ENCODE results near the gene FGD5. TPM values are rescaled to one million over a fixed set of nuclear protein-coding genes. Genes with fewer than 3 reads are reported as not detected.

FGD5 gene
- total RNA-seq, 6 donors from 2014 or later, result 26.8 to 90.4 (median 57.2) TPM

DNA sequence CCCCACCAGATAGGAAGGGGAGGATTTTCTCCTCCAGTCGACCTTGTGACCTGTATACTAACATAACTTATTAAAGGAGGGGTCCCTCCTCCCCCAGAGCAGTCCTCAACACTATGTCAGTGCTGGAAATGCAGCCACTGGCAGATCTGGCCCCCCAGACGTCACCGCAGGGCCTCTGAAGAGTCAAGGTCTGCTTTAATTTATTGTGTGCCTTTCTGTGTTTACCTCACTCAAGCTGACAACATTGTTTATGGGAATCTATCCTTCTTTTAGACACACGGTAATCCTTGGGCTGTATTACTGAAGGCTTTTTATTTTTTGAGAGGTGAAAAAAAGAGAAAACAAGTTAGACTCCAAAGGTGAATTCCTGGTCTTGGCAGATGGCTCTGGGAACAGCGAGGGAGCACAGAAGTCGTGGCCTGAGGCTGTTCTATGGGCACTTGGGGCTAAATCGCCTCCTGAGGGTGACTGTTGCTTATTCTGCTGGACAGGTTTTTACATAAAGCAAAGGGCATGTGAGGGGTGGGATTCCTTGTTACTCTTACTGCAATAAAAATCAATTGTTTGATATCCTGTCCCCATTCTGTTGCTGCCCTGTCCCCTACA lies 115.2 kb downstream of the FGD5 start:
- TF ChIP-seq POLR2AphosphoS5 (IDR thresholded peaks at IDR 0.05), result no peak

GRCh38 chr3:14935592-14936345 lies 117.0 kb downstream of the FGD5 start:
- ATAC-seq (ENCODE audit: low FRiP score in 2 of 2) (no peak), DNase-seq (no peak)
- TF ChIP-seq CTCF (IDR thresholded peaks at IDR 0.05) (no peak), EP300 (IDR thresholded peaks at IDR 0.05) (no peak), POLR2AphosphoS5 (IDR thresholded peaks at IDR 0.05) (no peak), POLR2A (IDR thresholded peaks at IDR 0.05) (no peak)
- Histone ChIP-seq H3K36me3 (peaks cover 0 to 49% (median 6%) of the 10 kb centered on the region in 4 donors), H3K4me3 (no peak overlapping the region), H3K4me1 (no peaks in the 10 kb centered on the region), H3K27ac (no peak overlapping the region), H3K27me3 (no peaks in the 10 kb centered on the region), H3K9me3 (no peaks in the 10 kb centered on the region)
- WGBS, 2 donors, result 93 to 95% methylated on average over 6 of the region's 6 CpGs

More for the DNA sequence above, 115.2 kb downstream of the FGD5 start:
- Histone ChIP-seq H3K9me3 (no peaks in the 10 kb centered on the region), H3K4me1 (no peaks in the 10 kb centered on the region), H3K27ac (no peak overlapping the region), H3K4me3 (no peak overlapping the region), H3K36me3 (peaks cover 0 to 54% (median 6%) of the 10 kb centered on the region in 4 donors), H3K27me3 (no peaks in the 10 kb centered on the region)
- WGBS, 2 donors, result 73 to 84% methylated on average over 7 of the region's 7 CpGs
- no peak for ATAC-seq (ENCODE audit: low FRiP score in 2 of 2)
- no peak for DNase-seq

DNA sequence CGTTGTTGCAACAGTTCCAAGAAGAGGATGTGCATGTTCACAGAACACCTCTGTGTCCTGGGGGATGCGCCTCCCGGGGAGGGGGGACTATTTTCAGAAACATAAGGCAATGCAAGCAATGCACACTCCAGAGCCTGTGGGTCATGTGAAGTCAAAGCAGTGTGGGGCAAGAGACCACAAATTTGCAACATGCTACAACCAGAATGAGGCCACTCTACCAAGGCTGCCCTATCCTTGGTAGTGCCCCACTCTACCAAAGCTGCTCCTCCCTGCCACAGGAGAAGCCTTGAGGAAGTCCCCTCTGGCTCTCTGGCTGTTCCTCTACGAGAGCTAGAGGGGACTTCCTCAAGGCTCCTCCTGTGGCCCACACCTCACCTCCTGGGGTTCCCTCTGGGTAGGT lies 120.2 kb downstream of the FGD5 start:
- Histone ChIP-seq H3K9me3 (no peaks in the 10 kb centered on the region), H3K4me1 (peaks cover 0 to 6% (median 1%) of the 10 kb centered on the region in 4 donors), H3K4me3 (no peak overlapping the region), H3K36me3 (peaks cover 0 to 35% (median 3%) of the 10 kb centered on the region in 4 donors), H3K27me3 (no peaks in the 10 kb centered on the region), H3K27ac (no peak overlapping the region)
- ATAC-seq (ENCODE audit: low FRiP score in 2 of 2) (peak in 1 of 2 donors; percentile 43), DNase-seq (no peak)
- TF ChIP-seq CTCF (IDR thresholded peaks at IDR 0.05) (no peak), POLR2AphosphoS5 (IDR thresholded peaks at IDR 0.05) (no peak), EP300 (IDR thresholded peaks at IDR 0.05) (no peak), POLR2A (IDR thresholded peaks at IDR 0.05) (no peak)
- WGBS, 2 donors, result 67 to 80% methylated on average over 4 of the region's 4 CpGs

DNA sequence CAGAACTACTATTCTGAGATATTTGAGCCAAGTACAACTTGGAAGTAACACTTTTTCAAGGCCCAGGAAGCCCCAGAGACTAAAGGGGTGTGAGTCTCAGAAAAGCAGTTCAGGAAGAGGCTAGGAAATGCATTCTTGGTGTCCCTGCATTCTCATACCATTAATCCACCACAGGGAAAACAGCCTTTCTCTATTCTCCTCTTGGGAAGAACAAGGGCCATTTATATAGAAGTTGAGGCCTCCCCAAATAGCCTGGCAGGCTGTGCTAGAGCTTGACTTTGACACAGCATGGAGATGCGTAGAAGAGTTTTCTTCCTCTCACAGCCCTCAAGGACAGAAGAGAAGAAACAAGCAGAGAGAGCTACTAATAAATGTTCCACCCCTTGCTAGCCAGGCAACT lies 123.1 kb downstream of the FGD5 start:
- H3K36me3 ChIP-seq, result peaks cover 7 to 34% (median 11%) of the 10 kb centered on the region in 4 donors
- no peak overlapping the region for H3K27ac ChIP-seq
- H3K4me1 ChIP-seq, result peaks cover 12 to 25% (median 17%) of the 10 kb centered on the region in 4 donors
- H3K4me3 ChIP-seq, result no peak overlapping the region
- WGBS, 2 donors, result 94 to 95% methylated on average over 1 of the region's 1 CpG
- ATAC-seq (ENCODE audit: low FRiP score in 2 of 2), result no peak
- no peaks in the 10 kb centered on the region for H3K27me3 ChIP-seq
- no peak for DNase-seq
- H3K9me3 ChIP-seq, result no peaks in the 10 kb centered on the region
- TF ChIP-seq CTCF (IDR thresholded peaks at IDR 0.05) (no peak), POLR2AphosphoS5 (IDR thresholded peaks at IDR 0.05) (no peak)

GRCh38 chr3:14943042-14943441 lies 124.3 kb downstream of the FGD5 start:
- no peak overlapping the region for H3K4me3 ChIP-seq
- H3K36me3 ChIP-seq, result peaks cover 7 to 30% (median 11%) of the 10 kb centered on the region in 4 donors
- H3K27me3 ChIP-seq, result no peaks in the 10 kb centered on the region
- H3K27ac ChIP-seq, result no peak overlapping the region
- no peaks in the 10 kb centered on the region for H3K9me3 ChIP-seq
- DNase-seq (no peak), ATAC-seq (ENCODE audit: low FRiP score in 2 of 2) (no peak)
- TF ChIP-seq EP300 (IDR thresholded peaks at IDR 0.05), result no peak
- TF ChIP-seq POLR2A (IDR thresholded peaks at IDR 0.05), result no peak
- no peak for TF ChIP-seq POLR2AphosphoS5 (IDR thresholded peaks at IDR 0.05)
- TF ChIP-seq CTCF (IDR thresholded peaks at IDR 0.05), result no peak
- H3K4me1 ChIP-seq, result peaks cover 12 to 25% (median 17%) of the 10 kb centered on the region in 4 donors

Data from upper lobe of left lung (tissue), 6 donors.